T-cell (primary cell): ENCODE measurements around the gene HAUS8. TPM values are rescaled to one million over a fixed set of nuclear protein-coding genes. Genes with fewer than 3 reads are reported as not detected.

Experiments used
- total RNA-seq, 35 experiments: library from RNA in 6 of 35; stranded (reverse) in 6 of 35; fragments of 120-200 nt in 1 of 35; gene quantifications; one replicate each; pipeline versions ENCODE4 v1.2.1 to v1.2.4 and lab custom pipeline; 2013 to 2026

The HAUS8 gene
- total RNA-seq, 5 donors from 2014 or later (not counting 1 experiment from before 2014, with no cell fraction given), result 16.6 to 20.4 (median 19.3) TPM

Other genes starting within 250 kb of the HAUS8 start
- 10 to 100 TPM; 76.4 to 94.5 (median 84.1) TPM for gene SIN3B, start 246.1 kb downstream of the HAUS8 start, total RNA-seq
- gene F2RL3, start 186.5 kb downstream of the HAUS8 start, total RNA-seq, result under 1 TPM in 3 of 5 donors, not detected in 2; 0.15 to 0.44 (median 0.30) TPM
- 1 to 10 TPM; 2.1 to 6.2 (median 2.9) TPM for gene CPAMD8, start 48.6 kb downstream of the HAUS8 start, total RNA-seq
- gene MYO9B, start 325 bp upstream of the HAUS8 start, total RNA-seq, result 100 to 1,000 TPM; 185 to 220 (median 202) TPM
- 10 to 100 TPM; 23.8 to 45.2 (median 38.6) TPM for gene USE1, start 139.9 kb upstream of the HAUS8 start, total RNA-seq
- 10 to 100 TPM; 21.5 to 33.3 (median 23.0) TPM for gene OCEL1, start 150.8 kb upstream of the HAUS8 start, total RNA-seq
- gene NR2F6, start 170.5 kb upstream of the HAUS8 start, total RNA-seq, result 1 to 10 TPM in 4 of 5 donors, under 1 TPM in 1; 0.55 to 6.4 (median 2.8) TPM
- under 1 TPM in 4 of 5 donors, not detected in 1; 0.10 to 0.61 (median 0.38) TPM for gene USHBP1, start 189.3 kb upstream of the HAUS8 start, total RNA-seq
- gene BABAM1, start 192.0 kb upstream of the HAUS8 start, total RNA-seq, result 100 to 1,000 TPM in 3 of 5 donors, 10 to 100 TPM in 2; 76.7 to 130 (median 117) TPM
- gene ANKLE1, start 206.4 kb upstream of the HAUS8 start, total RNA-seq, result 1 to 10 TPM in 4 of 5 donors, under 1 TPM in 1; 0.93 to 6.5 (median 2.9) TPM
- gene ABHD8, start 228.0 kb upstream of the HAUS8 start, total RNA-seq, result 10 to 100 TPM in 3 of 5 donors, 1 to 10 TPM in 2; 5.3 to 12.4 (median 11.3) TPM
- 10 to 100 TPM; 37.6 to 87.0 (median 69.3) TPM for gene MRPL34, start 230.4 kb upstream of the HAUS8 start, total RNA-seq
- 10 to 100 TPM; 37.3 to 51.7 (median 42.0) TPM for gene DDA1, start 234.1 kb upstream of the HAUS8 start, total RNA-seq